ENCODE results near the gene ABCG1.

Gene ABCG1

GRCh38 chr21:42213082-42213774 is 5.7 kb upstream of the ABCG1 start:
- H3K27ac ChIP-seq = no peak overlapping the region
- DNase-seq (ENCODE audit: low read depth, low spot score) = no peak

GRCh38 chr21:42214081-42214750 is 4.7 kb upstream of the ABCG1 start:
- H3K27ac ChIP-seq = no peak overlapping the region
- DNase-seq (ENCODE audit: low read depth, low spot score) = no peak

- DNase-seq (ENCODE audit: low read depth, low spot score) = no peak
- no peak overlapping the region for H3K27ac ChIP-seq
Measured at GRCh38 chr21:42214921-42215320, 4.0 kb upstream of the ABCG1 start.

GRCh38 chr21:42215942-42216725 is 2.8 kb upstream of the ABCG1 start:
- no peak overlapping the region for H3K27ac ChIP-seq
- DNase-seq (ENCODE audit: low read depth, low spot score) = no peak

GRCh38 chr21:42216726-42217572 is 2.0 kb upstream of the ABCG1 start:
- H3K27ac ChIP-seq = no peak overlapping the region
- DNase-seq (ENCODE audit: low read depth, low spot score) = no peak

GRCh38 chr21:42219606-42220137 is 732 bp downstream of the ABCG1 start:
- H3K27ac ChIP-seq = peak overlapping the region; percentile 69
- no peak for DNase-seq (ENCODE audit: low read depth, low spot score)

GRCh38 chr21:42220138-42220701 is 1.3 kb downstream of the ABCG1 start:
- peak; percentile 60 for DNase-seq (ENCODE audit: low read depth, low spot score)
- H3K27ac ChIP-seq = peak overlapping the region; percentile 69

- no peak overlapping the region for H3K27ac ChIP-seq
Measured at GRCh38 chr21:42221581-42222345, 2.8 kb downstream of the ABCG1 start.

GRCh38 chr21:42222386-42222785 is 3.4 kb downstream of the ABCG1 start:
- no peak overlapping the region for H3K27ac ChIP-seq
- no peak for DNase-seq (ENCODE audit: low read depth, low spot score)

More at GRCh38 chr21:42221581-42222345, 2.8 kb downstream of the ABCG1 start:
- no peak for DNase-seq (ENCODE audit: low read depth, low spot score)

- no peak overlapping the region for H3K27ac ChIP-seq
- no peak for DNase-seq (ENCODE audit: low read depth, low spot score)
Measured at GRCh38 chr21:42222821-42223390, 4.0 kb downstream of the ABCG1 start.

GRCh38 chr21:42223826-42224575 is 5.1 kb downstream of the ABCG1 start:
- DNase-seq (ENCODE audit: low read depth, low spot score) = no peak
- H3K27ac ChIP-seq = no peak overlapping the region

GRCh38 chr21:42225042-42225441 is 6.1 kb downstream of the ABCG1 start:
- DNase-seq (ENCODE audit: low read depth, low spot score) = no peak
- H3K27ac ChIP-seq = no peak overlapping the region

- H3K27ac ChIP-seq = no peak overlapping the region
- no peak for DNase-seq (ENCODE audit: low read depth, low spot score)
Measured at GRCh38 chr21:42225571-42226155, 6.7 kb downstream of the ABCG1 start.

- DNase-seq (ENCODE audit: low read depth, low spot score) = no peak
- peak overlapping the region; percentile 81 for H3K27ac ChIP-seq
Measured at GRCh38 chr21:42226626-42227025, 7.7 kb downstream of the ABCG1 start.

- H3K27ac ChIP-seq = peak overlapping the region; percentile 81
- DNase-seq (ENCODE audit: low read depth, low spot score) = peak; percentile 85
Measured at GRCh38 chr21:42227909-42228708, 9.2 kb downstream of the ABCG1 start.

- peak overlapping the region; percentile 81 for H3K27ac ChIP-seq
- DNase-seq (ENCODE audit: low read depth, low spot score) = no peak
Measured at GRCh38 chr21:42228709-42229220, 9.8 kb downstream of the ABCG1 start.

GRCh38 chr21:42229676-42230075 is 10.7 kb downstream of the ABCG1 start:
- H3K27ac ChIP-seq = no peak overlapping the region
- DNase-seq (ENCODE audit: low read depth, low spot score) = no peak
